ENCODE results near the gene ELAVL1. TPM values are rescaled to one million over a fixed set of nuclear protein-coding genes. Genes with fewer than 3 reads are reported as not detected.

ELAVL1 gene
- total and polyA plus RNA-seq, 9 of the 15 experiments (the other 6 are each of a cell fraction or from before 2014, with no cell fraction given) = 4.3 to 172 (median 69.2) TPM

DNA sequence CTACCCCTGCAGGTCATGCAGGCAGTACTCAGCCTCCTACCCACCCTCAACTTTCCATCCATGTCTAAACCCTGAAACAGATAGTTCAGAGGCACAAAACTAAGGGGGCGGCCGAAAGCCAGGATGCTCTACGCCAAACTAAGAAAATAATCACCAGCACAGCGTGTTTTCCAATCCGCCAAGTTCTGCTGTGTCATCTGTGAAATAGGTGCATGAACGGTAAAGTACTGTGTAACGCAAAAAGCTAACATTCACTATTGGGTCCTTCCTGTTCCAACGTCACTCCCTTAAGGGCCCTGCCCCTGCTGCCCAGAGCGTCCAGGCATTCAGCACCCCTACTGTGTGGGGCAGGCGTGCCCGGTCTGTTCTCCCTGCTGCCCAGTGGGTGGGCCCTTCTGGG is 49.7 kb downstream of the ELAVL1 start (continued):
- TF ChIP-seq ZNF140 (CRISPR knock-in tag; IDR thresholded peaks at IDR 0.05) (no peak), ERF (CRISPR knock-in tag; IDR thresholded peaks at IDR 0.05) (no peak), ZNF431 (CRISPR knock-in tag; IDR thresholded peaks at IDR 0.05) (no peak), NFE2 (IDR thresholded peaks at IDR 0.05; ENCODE audit: low read depth) (peak; percentile 49; the same call in 1 of the 2 replicates), SIX5 (IDR thresholded peaks at IDR 0.05; ENCODE audit: borderline replicate concordance in 1 of 2, insufficient read depth in 1 of 2, low read depth in 1 of 2, low read length in 2 of 2) (no peak), YY1 (IDR thresholded peaks at IDR 0.05; ENCODE audit: borderline replicate concordance in 1 of 3, control insufficient read depth in 1 of 3, extremely low read depth in 1 of 3, insufficient read depth in 3 of 3, insufficient read length in 1 of 3, insufficient replicate concordance in 2 of 3, low read depth in 1 of 3, low read length in 2 of 3) (no peak), ZC3H8 (IDR thresholded peaks at IDR 0.05) (no peak), CBX1 (IDR thresholded peaks at IDR 0.05; ENCODE audit: low read depth) (no peak), NFRKB (IDR thresholded peaks at IDR 0.05; ENCODE audit: low read depth) (no peak), TAF15 (IDR thresholded peaks at IDR 0.05; ENCODE audit: low read depth, low read length) (no peak), SUPT5H (IDR thresholded peaks at IDR 0.05) (0 out of 2 replicates have a peak, but pooled peaks have one; percentile 15)
- TF ChIP-seq, protein P1, sequence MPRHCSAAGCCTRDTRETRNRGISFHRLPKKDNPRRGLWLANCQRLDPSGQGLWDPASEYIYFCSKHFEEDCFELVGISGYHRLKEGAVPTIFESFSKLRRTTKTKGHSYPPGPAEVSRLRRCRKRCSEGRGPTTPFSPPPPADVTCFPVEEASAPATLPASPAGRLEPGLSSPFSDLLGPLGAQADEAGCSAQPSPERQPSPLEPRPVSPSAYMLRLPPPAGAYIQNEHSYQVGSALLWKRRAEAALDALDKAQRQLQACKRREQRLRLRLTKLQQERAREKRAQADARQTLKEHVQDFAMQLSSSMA (CRISPR knock-in tag; IDR thresholded peaks at IDR 0.05) = no peak
- TF ChIP-seq, protein P2, sequence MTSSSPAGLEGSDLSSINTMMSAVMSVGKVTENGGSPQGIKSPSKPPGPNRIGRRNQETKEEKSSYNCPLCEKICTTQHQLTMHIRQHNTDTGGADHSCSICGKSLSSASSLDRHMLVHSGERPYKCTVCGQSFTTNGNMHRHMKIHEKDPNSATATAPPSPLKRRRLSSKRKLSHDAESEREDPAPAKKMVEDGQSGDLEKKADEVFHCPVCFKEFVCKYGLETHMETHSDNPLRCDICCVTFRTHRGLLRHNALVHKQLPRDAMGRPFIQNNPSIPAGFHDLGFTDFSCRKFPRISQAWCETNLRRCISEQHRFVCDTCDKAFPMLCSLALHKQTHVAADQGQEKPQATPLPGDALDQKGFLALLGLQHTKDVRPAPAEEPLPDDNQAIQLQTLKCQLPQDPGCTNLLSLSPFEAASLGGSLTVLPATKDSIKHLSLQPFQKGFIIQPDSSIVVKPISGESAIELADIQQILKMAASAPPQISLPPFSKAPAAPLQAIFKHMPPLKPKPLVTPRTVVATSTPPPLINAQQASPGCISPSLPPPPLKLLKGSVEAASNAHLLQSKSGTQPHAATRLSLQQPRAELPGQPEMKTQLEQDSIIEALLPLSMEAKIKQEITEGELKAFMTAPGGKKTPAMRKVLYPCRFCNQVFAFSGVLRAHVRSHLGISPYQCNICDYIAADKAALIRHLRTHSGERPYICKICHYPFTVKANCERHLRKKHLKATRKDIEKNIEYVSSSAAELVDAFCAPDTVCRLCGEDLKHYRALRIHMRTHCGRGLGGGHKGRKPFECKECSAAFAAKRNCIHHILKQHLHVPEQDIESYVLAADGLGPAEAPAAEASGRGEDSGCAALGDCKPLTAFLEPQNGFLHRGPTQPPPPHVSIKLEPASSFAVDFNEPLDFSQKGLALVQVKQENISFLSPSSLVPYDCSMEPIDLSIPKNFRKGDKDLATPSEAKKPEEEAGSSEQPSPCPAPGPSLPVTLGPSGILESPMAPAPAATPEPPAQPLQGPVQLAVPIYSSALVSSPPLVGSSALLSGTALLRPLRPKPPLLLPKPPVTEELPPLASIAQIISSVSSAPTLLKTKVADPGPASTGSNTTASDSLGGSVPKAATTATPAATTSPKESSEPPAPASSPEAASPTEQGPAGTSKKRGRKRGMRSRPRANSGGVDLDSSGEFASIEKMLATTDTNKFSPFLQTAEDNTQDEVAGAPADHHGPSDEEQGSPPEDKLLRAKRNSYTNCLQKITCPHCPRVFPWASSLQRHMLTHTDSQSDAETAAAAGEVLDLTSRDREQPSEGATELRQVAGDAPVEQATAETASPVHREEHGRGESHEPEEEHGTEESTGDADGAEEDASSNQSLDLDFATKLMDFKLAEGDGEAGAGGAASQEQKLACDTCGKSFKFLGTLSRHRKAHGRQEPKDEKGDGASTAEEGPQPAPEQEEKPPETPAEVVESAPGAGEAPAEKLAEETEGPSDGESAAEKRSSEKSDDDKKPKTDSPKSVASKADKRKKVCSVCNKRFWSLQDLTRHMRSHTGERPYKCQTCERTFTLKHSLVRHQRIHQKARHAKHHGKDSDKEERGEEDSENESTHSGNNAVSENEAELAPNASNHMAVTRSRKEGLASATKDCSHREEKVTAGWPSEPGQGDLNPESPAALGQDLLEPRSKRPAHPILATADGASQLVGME (CRISPR knock-in tag; IDR thresholded peaks at IDR 0.05) = no peak
- TF ChIP-seq, protein P3, sequence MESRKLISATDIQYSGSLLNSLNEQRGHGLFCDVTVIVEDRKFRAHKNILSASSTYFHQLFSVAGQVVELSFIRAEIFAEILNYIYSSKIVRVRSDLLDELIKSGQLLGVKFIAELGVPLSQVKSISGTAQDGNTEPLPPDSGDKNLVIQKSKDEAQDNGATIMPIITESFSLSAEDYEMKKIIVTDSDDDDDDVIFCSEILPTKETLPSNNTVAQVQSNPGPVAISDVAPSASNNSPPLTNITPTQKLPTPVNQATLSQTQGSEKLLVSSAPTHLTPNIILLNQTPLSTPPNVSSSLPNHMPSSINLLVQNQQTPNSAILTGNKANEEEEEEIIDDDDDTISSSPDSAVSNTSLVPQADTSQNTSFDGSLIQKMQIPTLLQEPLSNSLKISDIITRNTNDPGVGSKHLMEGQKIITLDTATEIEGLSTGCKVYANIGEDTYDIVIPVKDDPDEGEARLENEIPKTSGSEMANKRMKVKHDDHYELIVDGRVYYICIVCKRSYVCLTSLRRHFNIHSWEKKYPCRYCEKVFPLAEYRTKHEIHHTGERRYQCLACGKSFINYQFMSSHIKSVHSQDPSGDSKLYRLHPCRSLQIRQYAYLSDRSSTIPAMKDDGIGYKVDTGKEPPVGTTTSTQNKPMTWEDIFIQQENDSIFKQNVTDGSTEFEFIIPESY (CRISPR knock-in tag; IDR thresholded peaks at IDR 0.05) = peak; percentile 80
